HG03558 (cell line): ENCODE measurements around the gene NTNG1.

Experiments
- ATAC-seq: cut with Tn5 transposase; IDR thresholded peaks from one replicate; pipeline ENCODE4 v1.9.1; 2021; ENCODE audit warnings: moderate number of reproducible peaks; ENCODE audit not compliant: unreplicated experiment; ENCODE audit errors: extremely low read depth

NTNG1 gene

GRCh38 chr1:107480548-107481415 is 339.9 kb downstream of the NTNG1 start:
- ATAC-seq, result no peak

- no peak for ATAC-seq
Observed at GRCh38 chr1:107481756-107482384, 341.0 kb downstream of the NTNG1 start.

- no peak for ATAC-seq
Observed at GRCh38 chr1:107483949-107484348, 343.1 kb downstream of the NTNG1 start.

- no peak for ATAC-seq
Observed at GRCh38 chr1:107486349-107486748, 345.5 kb downstream of the NTNG1 start.

GRCh38 chr1:107487506-107487905 is 346.7 kb downstream of the NTNG1 start:
- no peak for ATAC-seq

GRCh38 chr1:107491582-107491981 is 350.7 kb downstream of the NTNG1 start:
- ATAC-seq, result no peak

GRCh38 chr1:107493111-107493716 is 352.4 kb downstream of the NTNG1 start:
- no peak for ATAC-seq

GRCh38 chr1:107494061-107494460 is 353.2 kb downstream of the NTNG1 start:
- no peak for ATAC-seq

GRCh38 chr1:107496002-107496401 is 355.2 kb downstream of the NTNG1 start:
- no peak for ATAC-seq

- ATAC-seq, result peak; percentile 99
Observed at GRCh38 chr1:107499139-107499744, 358.4 kb downstream of the NTNG1 start.

GRCh38 chr1:107501081-107501605 is 360.3 kb downstream of the NTNG1 start:
- no peak for ATAC-seq

GRCh38 chr1:107510347-107510746 is 369.5 kb downstream of the NTNG1 start:
- no peak for ATAC-seq

GRCh38 chr1:107512836-107513235 is 372.0 kb downstream of the NTNG1 start:
- ATAC-seq, result no peak

GRCh38 chr1:107514841-107515240 is 374.0 kb downstream of the NTNG1 start:
- ATAC-seq, result no peak

GRCh38 chr1:107515702-107516101 is 374.9 kb downstream of the NTNG1 start:
- no peak for ATAC-seq

- no peak for ATAC-seq
Observed at GRCh38 chr1:107523061-107523460, 382.2 kb downstream of the NTNG1 start.

GRCh38 chr1:107523736-107524135 is 382.9 kb downstream of the NTNG1 start:
- ATAC-seq, result no peak

- ATAC-seq, result no peak
Observed at GRCh38 chr1:107524301-107524700, 383.5 kb downstream of the NTNG1 start.

GRCh38 chr1:107525145-107525544 is 384.3 kb downstream of the NTNG1 start:
- ATAC-seq, result no peak

- ATAC-seq, result no peak
Observed at GRCh38 chr1:107525961-107526360, 385.1 kb downstream of the NTNG1 start.
